HCT116 (cell line): ENCODE results near the gene SLC22A7. TPM values are rescaled to one million over a fixed set of nuclear protein-coding genes. Genes with fewer than 3 reads are reported as not detected.

Experiments
- ATAC-seq: fragments of 200-7000 bp; cut with Tn5 transposase; 2 replicates; pipeline ENCODE4 v1.9.1; 2020; ENCODE audit warnings: mild to moderate bottlenecking, moderate library complexity
- BruUV-seq: library from RNA; stranded (reverse); fragments of 400-500 nt; replicated peaks from 2 replicates; lab custom pipeline; 2021; lab: Mats Ljungman, UMichigan
- CTCF ChIA-PET: fragments of 300-600 bp; sonication (Branson Sonifier 250); formaldehyde crosslinking; loops from one replicate; lab custom pipeline; 2021; ENCODE audit warnings: antibody characterized with exemption; lab: Charles Lee
- POLR2A ChIA-PET: fragments of 300-600, 350-600 bp; sonication (Branson Sonifier 250); formaldehyde crosslinking; loops from one replicate; lab custom pipeline; 2021; ENCODE audit warnings: antibody characterized with exemption; lab: Charles Lee
- RAD21 ChIA-PET, 2 experiments: fragments of 300-600 bp; sonication (Branson Sonifier 250); formaldehyde crosslinking; loops; one replicate each; lab custom pipeline; 2023; ENCODE audit warnings: low total read pairs in 2 of 2; ENCODE audit not compliant: uncharacterized antibody in 2 of 2, unreplicated experiment in 2 of 2, low non-redundant PET in 1 of 2; lab: Charles Lee
- DNase-seq: peaks from one replicate; pipeline ENCODE4 v3.0.0-alpha.2; 2010; ENCODE audit warnings: low read depth, low spot score
- H2AFZ ChIP-seq: fragments of 200-600 bp; shearing (Covaris generic), sonication (generic); 2 replicates; pipeline ENCODE4 v1.6.1; 2017; ENCODE audit warnings: low read depth, mixed run types, mixed read lengths, antibody characterized with exemption, low read length; ENCODE audit not compliant: poor library complexity, severe bottlenecking
- H3K27ac ChIP-seq: 2 replicates; pipeline ENCODE4 v1.5.1; 2012; ENCODE audit warnings: low read depth, low read length
- H3K27me3 ChIP-seq: fragments of 200-600 bp; sonication (generic); 2 replicates; pipeline ENCODE4 v1.6.1; 2016; ENCODE audit warnings: mixed run types, low read length, mixed read lengths; ENCODE audit not compliant: insufficient read depth
- H3K36me3 ChIP-seq, 2 experiments: fragments of 200-500 bp in 1 of 2; fragments of 200-600 bp in 1 of 2; sonication (Bioruptor generic) in 1 of 2; sonication (generic) in 1 of 2; 2 replicates each; pipeline versions ENCODE4 v1.5.1 to v1.6.1; 2014 to 2016; ENCODE audit warnings: low read length in 2 of 2, inconsistent platforms in 1 of 2, mixed read lengths in 1 of 2, mixed run types in 1 of 2; ENCODE audit not compliant: insufficient read depth in 2 of 2, control insufficient read depth in 1 of 2
- H3K4me1 ChIP-seq, 2 experiments: fragments of 200-600 bp in 1 of 2; sonication (generic) in 1 of 2; 2 replicates each; pipeline versions ENCODE4 v1.5.1 to v1.6.1; 2012 to 2017; ENCODE audit warnings: low read length in 2 of 2, inconsistent platforms in 1 of 2, mild to moderate bottlenecking in 1 of 2, mixed read lengths in 1 of 2, mixed run types in 1 of 2, moderate library complexity in 1 of 2; ENCODE audit not compliant: insufficient read depth in 2 of 2, control insufficient read depth in 1 of 2
- H3K4me2 ChIP-seq: fragments of 200-600 bp; sonication (generic); 2 replicates; pipeline ENCODE4 v1.6.1; 2017; ENCODE audit warnings: mixed run types, low read length, mixed read lengths
- H3K4me3 ChIP-seq, 2 experiments: fragments of 200-600 bp in 1 of 2; sonication (generic) in 1 of 2; replicated peaks in 1 of 2; 2 replicates each; pipeline ENCODE4 v1.5.1; 2011 to 2016; ENCODE audit warnings: low read length in 2 of 2, control low read depth in 1 of 2, low read depth in 1 of 2, mild to moderate bottlenecking in 1 of 2, mixed read lengths in 1 of 2, mixed run types in 1 of 2
- H3K79me2 ChIP-seq: fragments of 200-600 bp; sonication (generic); 2 replicates; pipeline ENCODE4 v1.6.1; 2017; ENCODE audit warnings: mild to moderate bottlenecking, mixed run types, low read length, moderate library complexity, mixed read lengths; ENCODE audit not compliant: insufficient read depth
- H3K9ac ChIP-seq: fragments of 200-600 bp; sonication (generic); 2 replicates; pipeline ENCODE4 v1.6.1; 2016; ENCODE audit warnings: low read length, mixed read lengths
- H3K9me2 ChIP-seq: fragments of 200-600 bp; sonication (generic), shearing (Covaris generic); 2 replicates; pipeline ENCODE4 v1.6.1; 2017; ENCODE audit warnings: mixed run types, mild to moderate bottlenecking, moderate library complexity; ENCODE audit not compliant: insufficient read depth
- H3K9me3 ChIP-seq, 2 experiments: fragments of 200-500 bp in 1 of 2; fragments of 200-600 bp in 1 of 2; sonication (Bioruptor generic) in 1 of 2; sonication (generic) in 1 of 2; 2 replicates each; pipeline ENCODE4 v1.6.1; 2014 to 2017; ENCODE audit warnings: low read length in 2 of 2, mixed read lengths in 2 of 2, inconsistent platforms in 1 of 2, low read depth in 1 of 2, mild to moderate bottlenecking in 1 of 2, mixed run types in 1 of 2, moderate library complexity in 1 of 2; ENCODE audit not compliant: control insufficient read depth in 1 of 2, insufficient read depth in 1 of 2
- H4K20me1 ChIP-seq: fragments of 200-600 bp; sonication (generic), shearing (Covaris generic); 2 replicates; pipeline ENCODE4 v1.6.1; 2017; ENCODE audit warnings: mixed run types, mild to moderate bottlenecking, moderate library complexity; ENCODE audit not compliant: insufficient read depth
- CEBPB ChIP-seq: IDR thresholded peaks from 2 replicates; pipeline ENCODE4 v1.6.1; 2012; ENCODE audit warnings: low read depth
- EZH2 ChIP-seq: fragments of 200-600 bp; sonication (generic); IDR thresholded peaks from 2 replicates; pipeline ENCODE4 v1.6.1; 2017; ENCODE audit warnings: antibody characterized with exemption, mixed run types
- FOSL1 ChIP-seq: IDR thresholded peaks from 2 replicates; pipeline ENCODE4 v1.6.1; 2012; ENCODE audit warnings: low read depth
- RAD21 ChIP-seq: IDR thresholded peaks from 2 replicates; pipeline ENCODE4 v1.6.1; 2012; ENCODE audit warnings: low read depth, mild to moderate bottlenecking
- SIN3A ChIP-seq: IDR thresholded peaks from 2 replicates; pipeline ENCODE4 v1.6.1; 2012; ENCODE audit warnings: low read depth
- ZFX ChIP-seq: fragments of 450-650 bp; IDR thresholded peaks from 2 replicates; pipeline ENCODE4 v1.6.1; 2017
- intact Hi-C: fragments of 100-400 bp; cut with micrococcal nuclease; formaldehyde crosslinking; loops from 2 replicates; pipeline ENCODE4 v1.10.0; 2022
- total RNA-seq: library from RNA; stranded (reverse); gene quantifications from one replicate; pipeline ENCODE4 v1.2.1, GENCODE V29; 2021; ENCODE audit not compliant: unreplicated experiment
- TF ChIP-seq, protein P1 (sequence below), 3 experiments: fragments of 200-600 bp in 1 of 3; sonication (generic) in 1 of 3; IDR thresholded peaks in 2 of 3; conservative IDR thresholded peaks in 1 of 3; 2 replicates each; pipeline ENCODE4 v1.5.1; 2012 to 2017; ENCODE audit warnings: low read depth in 2 of 3, low read length in 2 of 3, antibody characterized with exemption in 1 of 3, borderline replicate concordance in 1 of 3, control low read depth in 1 of 3, mild to moderate bottlenecking in 1 of 3, mixed read lengths in 1 of 3, mixed run types in 1 of 3, moderate library complexity in 1 of 3; ENCODE audit not compliant: insufficient read depth in 1 of 3
- TF ChIP-seq, protein P2 (sequence below): IDR thresholded peaks from 2 replicates; pipeline ENCODE4 v1.6.1; 2012

SLC22A7 gene
- total RNA-seq, 1 experiment from 2014 or later, result not detected

DNA sequence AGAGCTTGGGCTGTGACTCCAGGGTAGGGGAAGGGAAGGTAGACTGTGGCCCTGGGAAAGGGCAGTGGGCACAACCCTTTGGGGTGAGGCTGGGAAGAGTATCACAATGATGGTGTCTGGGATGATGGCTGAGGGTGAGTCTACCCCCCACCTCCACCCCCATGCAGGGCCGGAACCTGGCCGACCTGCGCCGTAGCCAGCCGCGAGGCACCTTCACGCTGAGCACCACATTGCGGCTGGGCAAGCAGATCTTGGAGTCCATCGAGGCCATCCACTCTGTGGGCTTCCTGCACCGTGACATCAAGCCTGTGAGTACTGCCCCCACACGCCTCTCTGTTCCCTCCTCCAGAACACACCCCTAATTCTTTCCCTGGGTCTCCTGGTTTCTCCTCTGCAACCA lies 44.7 kb upstream of the SLC22A7 start:
- no peaks in the 10 kb centered on the region for H3K79me2 ChIP-seq
- H3K9me3 ChIP-seq, result no peaks in the 10 kb centered on the region
- no peaks in the 10 kb centered on the region for H3K4me1 ChIP-seq
- POLR2A ChIA-PET, result no interaction called here
- H3K4me3 ChIP-seq, result no peak overlapping the region
- no peak for ATAC-seq
- H4K20me1 ChIP-seq, result no peaks in the 10 kb centered on the region
- RAD21 ChIA-PET, result no interaction called here
- TF ChIP-seq EZH2 (no peak), RAD21 (no peak), CEBPB (no peak), SIN3A (no peak), ZFX (no peak), FOSL1 (no peak)
- TF ChIP-seq, protein P1, sequence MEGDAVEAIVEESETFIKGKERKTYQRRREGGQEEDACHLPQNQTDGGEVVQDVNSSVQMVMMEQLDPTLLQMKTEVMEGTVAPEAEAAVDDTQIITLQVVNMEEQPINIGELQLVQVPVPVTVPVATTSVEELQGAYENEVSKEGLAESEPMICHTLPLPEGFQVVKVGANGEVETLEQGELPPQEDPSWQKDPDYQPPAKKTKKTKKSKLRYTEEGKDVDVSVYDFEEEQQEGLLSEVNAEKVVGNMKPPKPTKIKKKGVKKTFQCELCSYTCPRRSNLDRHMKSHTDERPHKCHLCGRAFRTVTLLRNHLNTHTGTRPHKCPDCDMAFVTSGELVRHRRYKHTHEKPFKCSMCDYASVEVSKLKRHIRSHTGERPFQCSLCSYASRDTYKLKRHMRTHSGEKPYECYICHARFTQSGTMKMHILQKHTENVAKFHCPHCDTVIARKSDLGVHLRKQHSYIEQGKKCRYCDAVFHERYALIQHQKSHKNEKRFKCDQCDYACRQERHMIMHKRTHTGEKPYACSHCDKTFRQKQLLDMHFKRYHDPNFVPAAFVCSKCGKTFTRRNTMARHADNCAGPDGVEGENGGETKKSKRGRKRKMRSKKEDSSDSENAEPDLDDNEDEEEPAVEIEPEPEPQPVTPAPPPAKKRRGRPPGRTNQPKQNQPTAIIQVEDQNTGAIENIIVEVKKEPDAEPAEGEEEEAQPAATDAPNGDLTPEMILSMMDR (IDR thresholded peaks at IDR 0.05 in 2 of 3, conservative IDR thresholded peaks at IDR 0.05 in 1 of 3; ENCODE audit: borderline replicate concordance in 1 of 3, insufficient read depth in 1 of 3, low read depth in 2 of 3, low read length in 2 of 3), result no peak
- TF ChIP-seq, protein P2, sequence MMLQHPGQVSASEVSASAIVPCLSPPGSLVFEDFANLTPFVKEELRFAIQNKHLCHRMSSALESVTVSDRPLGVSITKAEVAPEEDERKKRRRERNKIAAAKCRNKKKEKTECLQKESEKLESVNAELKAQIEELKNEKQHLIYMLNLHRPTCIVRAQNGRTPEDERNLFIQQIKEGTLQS, result no peak
- no peak overlapping the region for H2AFZ ChIP-seq
- intact Hi-C loops, result no loop called here
- H3K36me3 ChIP-seq, result no peaks in the 10 kb centered on the region; a peak in 1 of 4 replicates
- H3K4me2 ChIP-seq, result no peak overlapping the region
- no TSS peak for BruUV-seq
- no peak overlapping the region for H3K27ac ChIP-seq
- no peak overlapping the region for H3K9ac ChIP-seq
- peaks cover 4% of the 10 kb centered on the region; the same call in 1 of the 2 replicates for H3K27me3 ChIP-seq
- H3K9me2 ChIP-seq, result no peaks in the 10 kb centered on the region
- CTCF ChIA-PET, result no interaction called here
- DNase-seq, result no peak
